GM19240 (cell line): ENCODE results near the gene PAPOLG.
"Not testable (repeated sequence)": the region's sequence is repeated elsewhere in the genome, so short reads cannot be mapped to it uniquely, and the experiment has no call there.

Experiments
- DNase-seq: peaks from one replicate; pipeline ENCODE4 v3.0.0; 2011; ENCODE audit warnings: low spot score; ENCODE audit not compliant: insufficient read length

The PAPOLG gene

DNA sequence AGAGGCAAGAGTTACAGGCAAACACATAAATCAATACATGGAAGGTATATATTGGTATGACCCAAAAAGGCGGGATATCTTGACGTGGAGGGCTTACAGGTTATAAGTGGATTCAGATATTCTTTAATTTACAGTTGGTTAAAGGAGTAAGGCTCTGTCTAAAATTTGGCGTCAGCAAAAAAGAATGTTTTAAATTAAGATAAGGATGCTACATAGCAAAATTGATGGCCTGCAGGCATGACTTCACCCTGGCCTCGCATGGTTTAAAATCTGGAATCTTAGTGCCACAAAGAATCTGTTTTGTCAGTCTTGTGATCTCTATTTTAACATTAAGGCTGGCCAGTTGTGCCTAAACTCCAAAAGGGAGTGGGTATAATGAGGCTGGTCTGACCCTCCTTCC is 66.9 kb downstream of the PAPOLG start:
- no peak for DNase-seq

DNA sequence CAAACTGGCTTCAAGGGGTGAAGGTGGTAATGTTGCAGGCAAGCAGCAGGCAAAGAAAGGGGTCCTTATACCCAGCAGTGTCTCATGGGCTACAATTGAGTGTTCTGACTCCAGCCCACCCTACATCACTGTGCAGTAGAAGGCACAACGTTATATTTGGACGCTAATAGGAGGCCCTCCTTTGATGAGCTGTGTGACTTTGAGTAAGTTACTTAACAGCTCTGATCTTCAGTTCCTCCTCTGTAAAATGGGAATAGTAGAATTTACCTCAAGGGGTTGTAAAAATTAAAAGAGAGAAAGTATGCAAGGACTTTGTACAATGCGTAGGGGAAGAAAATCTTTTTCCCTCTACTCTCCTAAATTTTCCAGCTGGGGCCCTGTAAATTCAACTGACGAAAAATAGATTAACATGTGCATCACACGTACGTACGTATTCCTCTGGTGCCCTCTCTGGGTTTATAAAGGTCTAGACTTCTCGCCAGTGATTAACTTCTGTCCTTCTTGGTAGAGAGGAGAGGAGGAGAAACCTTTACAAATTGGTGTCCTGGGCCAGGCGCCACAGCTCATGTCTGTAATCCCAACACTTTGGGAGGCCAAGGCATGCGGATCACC is 67.7 kb downstream of the PAPOLG start:
- no peak for DNase-seq

DNA sequence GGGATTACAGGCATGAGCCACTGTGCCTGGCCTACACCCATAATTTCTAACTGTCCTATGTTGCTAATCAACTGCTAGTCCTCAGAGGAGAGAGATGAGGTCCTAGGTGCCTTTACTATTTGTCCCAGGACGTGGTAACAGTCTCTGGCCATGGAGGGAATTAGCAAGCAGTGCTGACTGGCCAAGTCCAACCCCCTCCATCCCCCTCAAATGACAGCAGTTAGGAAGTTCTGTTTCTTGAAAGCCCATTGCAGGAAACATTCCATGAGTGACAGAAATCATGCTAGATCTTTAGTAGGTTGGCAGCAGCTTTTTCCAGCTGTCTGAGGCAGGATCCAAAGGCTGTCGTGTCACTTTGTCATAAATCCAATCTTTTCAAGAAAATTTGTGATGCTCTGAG is 69.6 kb downstream of the PAPOLG start:
- no peak for DNase-seq

GRCh38 chr2:60826111-60826510 is 70.0 kb downstream of the PAPOLG start:
- DNase-seq: no peak

GRCh38 chr2:60826860-60827259 is 70.8 kb downstream of the PAPOLG start:
- DNase-seq: not testable (repeated sequence)

DNA sequence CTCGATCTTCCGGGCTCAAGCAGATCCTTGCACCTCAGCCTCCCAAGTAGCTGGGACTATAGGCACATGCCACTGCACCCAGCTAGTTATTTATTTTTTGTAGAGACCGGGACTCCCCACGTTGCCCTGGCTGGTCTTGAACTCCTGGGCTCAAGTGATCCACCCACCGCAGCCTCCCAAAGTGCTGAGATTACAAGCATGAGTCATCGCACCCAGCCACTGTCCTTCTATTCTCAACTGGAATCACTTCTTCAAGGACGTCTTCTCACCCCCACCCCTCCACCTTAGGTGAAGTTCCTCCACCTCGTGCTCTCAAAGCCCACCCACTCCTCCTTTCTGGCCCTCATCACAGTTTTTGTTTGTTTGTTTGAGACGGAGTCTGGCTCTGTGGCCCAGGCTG is 71.3 kb downstream of the PAPOLG start:
- no peak for DNase-seq

- no peak for DNase-seq
These were observed 74.9 kb downstream of the PAPOLG start for GRCh38 chr2:60830991-60831390.

GRCh38 chr2:60831921-60832320 is 75.9 kb downstream of the PAPOLG start:
- no peak for DNase-seq

GRCh38 chr2:60832621-60833020 is 76.6 kb downstream of the PAPOLG start:
- no peak for DNase-seq

- no peak for DNase-seq
These were observed 78.2 kb downstream of the PAPOLG start for GRCh38 chr2:60834270-60834717.

GRCh38 chr2:60836491-60836890 is 80.4 kb downstream of the PAPOLG start:
- no peak for DNase-seq

DNA sequence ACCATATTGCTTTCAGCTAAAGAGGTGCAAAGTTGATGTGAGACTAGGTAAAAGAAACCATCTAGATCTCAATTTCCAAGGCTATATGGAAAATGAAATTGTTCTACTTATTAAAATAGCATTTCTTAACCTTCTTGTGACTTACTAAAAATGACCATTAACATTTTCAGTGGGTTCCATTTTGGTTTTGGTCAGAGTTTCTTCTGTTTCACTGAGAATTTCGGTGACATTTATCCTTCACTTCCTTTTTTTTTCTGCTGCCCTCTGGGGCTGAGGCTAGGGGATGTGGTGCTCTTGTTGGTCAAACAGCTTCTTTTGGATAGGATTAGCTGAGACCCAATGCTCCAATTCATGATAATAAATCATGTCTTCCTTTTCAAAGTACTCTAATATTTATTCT is 81.1 kb downstream of the PAPOLG start:
- DNase-seq: no peak

GRCh38 chr2:60838481-60838880 is 82.4 kb downstream of the PAPOLG start:
- DNase-seq: no peak

DNA sequence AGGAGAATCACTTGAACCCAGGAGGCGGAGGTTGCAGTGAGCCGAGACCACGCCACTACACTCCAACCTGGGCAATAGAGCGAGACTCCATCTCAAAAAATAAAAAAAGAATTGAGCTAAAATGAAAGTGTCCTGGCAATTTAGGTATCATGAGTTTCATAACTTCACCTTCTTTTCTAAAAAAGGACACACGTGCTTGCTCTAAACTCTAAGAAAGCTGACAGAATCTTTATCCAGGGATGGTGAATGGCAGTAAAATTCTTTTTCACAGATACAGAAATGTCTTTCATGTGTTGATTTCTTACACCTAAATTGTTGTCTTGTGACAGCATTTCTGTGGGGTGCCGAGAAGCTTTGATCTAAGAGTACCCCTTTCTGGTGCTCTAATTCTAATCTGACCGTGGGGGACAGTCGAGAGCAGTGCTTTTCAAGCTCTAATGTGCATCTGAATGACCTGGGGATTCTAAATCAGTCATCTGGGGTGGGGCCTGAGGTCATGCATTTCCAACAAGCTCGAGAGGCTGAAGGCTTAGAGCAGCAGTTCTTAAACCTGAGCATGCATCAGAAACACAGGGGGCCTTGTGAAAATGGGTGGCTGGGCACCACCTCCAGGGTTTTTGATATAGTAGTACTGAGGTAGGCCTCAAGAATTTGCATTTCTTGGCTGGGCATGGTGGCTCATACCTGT is 83.2 kb downstream of the PAPOLG start:
- no peak for DNase-seq

DNA sequence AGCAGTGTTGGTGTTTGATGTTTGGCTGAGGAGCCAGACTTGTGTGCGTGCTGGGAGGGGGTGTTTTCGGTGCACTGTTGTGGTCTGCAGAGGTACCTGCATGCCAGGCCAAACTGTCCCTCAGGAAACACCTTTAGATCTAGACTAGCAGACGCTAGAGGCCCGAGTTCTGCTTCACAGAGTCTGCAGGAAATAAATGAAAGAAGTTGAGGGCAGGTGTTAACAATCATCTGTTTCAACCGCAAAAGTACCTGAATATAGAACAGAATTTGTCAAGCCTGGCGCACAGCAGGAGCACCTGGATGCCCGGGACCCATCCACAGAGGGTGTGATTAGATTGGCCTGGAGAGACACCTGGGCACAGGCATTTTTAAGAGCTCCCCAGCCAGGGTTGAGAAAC is 84.8 kb downstream of the PAPOLG start:
- DNase-seq: no peak

DNA sequence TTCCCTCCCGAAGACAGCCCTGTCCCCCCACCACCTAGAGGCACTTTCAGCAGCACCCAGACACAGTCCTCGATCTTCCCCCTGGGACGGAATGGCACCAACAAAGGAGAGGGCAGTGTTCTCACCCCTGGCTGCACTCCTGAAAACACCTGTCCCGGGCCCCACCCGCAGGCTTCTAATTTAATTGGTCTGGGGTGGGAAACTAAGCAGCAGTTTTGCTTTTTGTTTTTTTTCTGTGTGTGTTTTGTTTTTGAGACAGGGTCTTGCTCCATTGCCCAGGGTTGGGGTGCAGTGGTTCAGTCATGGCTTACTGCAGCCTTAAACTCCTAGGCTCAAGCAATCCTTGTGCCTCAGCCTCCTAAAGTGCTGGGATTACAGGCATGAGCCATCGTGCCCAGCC is 86.9 kb downstream of the PAPOLG start:
- DNase-seq: no peak

DNA sequence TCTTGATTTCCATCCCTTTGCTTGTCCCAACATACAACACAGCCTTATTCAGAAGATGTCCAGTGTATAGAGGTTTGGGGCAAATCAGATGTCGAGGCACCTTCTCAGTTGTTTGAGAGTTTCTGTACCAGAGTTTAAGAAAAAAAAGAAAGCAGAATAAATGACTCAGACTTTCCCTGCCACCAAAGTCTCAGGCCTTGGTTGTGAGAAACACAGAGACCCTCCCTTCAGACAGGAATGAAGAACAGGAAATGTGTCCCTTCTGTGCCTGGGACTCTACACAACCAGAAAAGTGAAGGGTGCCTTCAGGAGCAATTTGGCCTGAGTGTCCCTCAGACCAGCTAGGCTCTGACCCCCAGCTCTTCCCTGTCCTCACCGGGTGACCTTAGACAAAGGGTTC is 88.0 kb downstream of the PAPOLG start:
- no peak for DNase-seq

DNA sequence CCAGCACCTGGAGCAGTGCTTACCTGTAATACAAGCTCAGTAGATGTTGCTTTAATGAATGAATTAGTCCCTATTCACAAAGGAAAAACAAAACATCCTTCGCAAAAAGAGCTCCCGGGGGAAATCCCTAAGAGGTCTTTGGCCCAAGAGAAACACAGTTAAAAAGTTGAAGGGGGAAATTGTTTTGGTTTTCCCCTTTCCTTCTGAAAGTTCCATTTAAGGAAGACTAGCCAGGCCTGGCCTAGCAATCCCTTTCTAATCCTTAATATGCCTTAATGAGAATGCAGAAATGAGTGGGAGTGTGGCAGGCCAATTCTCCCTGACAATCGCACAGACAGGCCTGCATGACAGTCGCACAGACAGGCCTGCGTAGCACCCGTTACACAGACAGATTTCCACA is 91.8 kb downstream of the PAPOLG start:
- DNase-seq: no peak
